Activated T-cell treated with anti-CD3 and anti-CD28 coated beads, Interleukin-2, amount 50 U/mL, for 1 hour (primary cell): Measurements from ENCODE around the gene NIPA2.
"Not testable (repeated sequence)": the region's sequence is repeated elsewhere in the genome, so short reads cannot be mapped to it uniquely, and the experiment has no call there.

Source experiments
- DNase-seq: peaks from one replicate; pipeline ENCODE4 v3.0.0-alpha.2; 2020

The NIPA2 gene

DNA sequence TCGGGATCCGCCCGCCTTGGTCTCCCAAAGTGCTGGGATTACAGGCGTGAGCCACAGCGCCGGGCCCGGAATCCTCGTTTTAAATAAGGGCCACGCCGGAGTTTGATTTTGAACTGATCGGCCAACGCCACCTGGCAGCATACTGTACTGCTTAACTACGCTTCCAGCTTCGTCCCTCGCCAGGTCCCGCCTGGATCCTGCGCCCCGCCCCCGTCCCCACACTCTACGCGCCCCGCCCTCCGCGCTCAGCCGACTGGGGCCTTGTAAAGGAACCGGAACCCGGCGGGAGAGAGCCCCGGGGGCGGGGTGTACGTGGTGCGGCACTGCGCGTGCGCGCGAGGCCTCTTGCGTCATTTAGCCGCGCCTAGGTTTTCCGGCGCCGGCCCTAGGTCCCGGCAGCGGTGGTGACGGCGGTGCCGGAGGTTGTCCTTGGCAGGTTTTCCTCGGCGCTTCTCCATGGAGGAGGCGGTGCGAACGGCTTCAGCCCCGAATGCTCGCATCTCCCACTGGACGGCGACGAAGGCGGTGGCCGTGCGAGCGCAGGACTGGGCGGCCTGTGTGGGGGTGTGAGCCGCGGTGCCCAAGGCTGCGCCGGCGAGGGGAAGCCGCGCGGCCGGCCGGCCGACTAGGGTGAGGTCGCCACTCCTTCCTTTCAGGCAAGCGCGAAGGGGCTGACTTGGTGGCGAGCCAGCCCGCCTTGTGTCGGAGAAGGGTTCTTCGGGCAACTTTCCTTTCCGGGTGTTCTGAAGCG lies at the start of gene NIPA2:
NIPA2 (plus strand) TSS at position 375 of the 751 bp plus-strand sequence. CDS start 13,066 bp downstream, outside the sequence.
- DNase-seq = peak; percentile 100

DNA sequence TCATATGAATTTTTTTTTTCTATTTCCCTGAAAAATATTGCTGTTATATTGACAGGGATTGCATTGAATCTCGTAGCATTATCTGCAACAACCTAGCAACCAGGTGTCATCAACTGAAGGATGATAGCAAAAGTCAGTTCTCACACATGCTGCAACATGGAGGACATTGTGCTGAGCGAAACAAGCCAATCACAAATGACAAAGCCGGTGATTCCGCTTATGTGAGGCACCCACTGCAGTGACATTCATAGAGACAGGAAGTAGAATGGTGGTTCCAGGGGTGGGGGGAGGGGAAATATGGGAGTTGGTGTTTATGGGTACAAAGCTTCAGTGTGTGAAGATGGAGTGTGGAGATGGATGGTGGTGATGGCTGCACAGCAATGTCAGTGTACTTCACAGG lies 44.4 kb upstream of the NIPA2 start:
- no peak for DNase-seq

- DNase-seq = no peak
Measured at GRCh38 chr15:22794621-22795167, 43.8 kb upstream of the NIPA2 start.

- no peak for DNase-seq
Measured at GRCh38 chr15:22795206-22796063, 43.0 kb upstream of the NIPA2 start.

DNA sequence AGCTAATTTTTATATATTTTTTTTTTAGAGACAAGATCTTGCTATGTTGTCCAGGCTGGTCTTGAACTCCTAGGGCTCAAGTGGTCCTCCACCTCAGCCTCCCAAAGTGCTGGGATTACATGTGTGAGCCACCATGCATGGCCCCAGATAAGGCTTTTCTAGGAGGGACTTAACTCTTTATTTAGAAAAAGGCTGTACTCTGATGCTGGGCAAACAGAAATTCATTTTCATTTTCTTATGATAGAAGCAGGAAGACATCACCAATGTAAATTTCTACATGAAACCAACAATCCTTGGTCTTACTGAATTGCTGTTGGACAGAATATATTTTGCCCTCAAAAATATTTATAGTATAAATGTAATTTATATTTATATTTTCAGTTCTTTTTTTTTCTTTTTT lies 42.4 kb upstream of the NIPA2 start:
- no peak for DNase-seq

DNA sequence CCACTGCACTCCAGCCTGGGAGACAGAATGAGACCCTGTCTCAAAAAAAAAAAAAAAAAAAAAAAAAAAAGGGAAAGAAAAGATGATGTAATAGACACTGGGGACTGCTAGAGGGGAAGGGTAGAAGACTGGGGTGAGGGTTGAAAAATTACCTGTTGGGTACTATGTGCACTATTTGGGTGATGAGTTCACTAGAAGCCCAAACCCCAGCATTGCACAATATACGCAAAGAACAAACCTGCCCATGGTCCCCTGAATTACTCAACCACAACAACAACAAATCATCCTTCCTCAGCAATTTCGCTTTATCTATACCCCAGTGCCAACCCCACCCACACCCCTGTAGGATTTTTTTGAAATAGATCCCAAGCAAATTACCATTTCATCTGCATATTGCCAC lies 38.6 kb upstream of the NIPA2 start:
- DNase-seq = no peak

DNA sequence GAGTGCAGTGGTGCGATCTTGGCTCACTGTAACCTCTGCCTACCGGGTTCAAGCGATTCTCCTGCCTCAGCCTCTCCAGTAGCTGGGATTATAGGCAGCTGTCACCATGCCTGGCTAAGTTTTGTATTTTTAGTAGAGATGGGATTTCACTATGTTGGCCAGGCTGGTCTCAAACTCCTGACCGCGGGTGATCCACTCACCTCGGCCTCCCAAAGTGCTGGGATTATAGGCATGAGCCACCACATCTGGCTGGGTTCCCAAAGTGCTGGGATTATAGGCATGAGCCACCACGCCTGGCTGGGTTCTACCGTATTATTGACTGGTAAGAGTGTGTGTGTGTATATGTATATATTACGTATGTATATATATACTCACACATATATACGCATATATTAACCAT lies 35.5 kb upstream of the NIPA2 start:
- not testable (repeated sequence) for DNase-seq

DNA sequence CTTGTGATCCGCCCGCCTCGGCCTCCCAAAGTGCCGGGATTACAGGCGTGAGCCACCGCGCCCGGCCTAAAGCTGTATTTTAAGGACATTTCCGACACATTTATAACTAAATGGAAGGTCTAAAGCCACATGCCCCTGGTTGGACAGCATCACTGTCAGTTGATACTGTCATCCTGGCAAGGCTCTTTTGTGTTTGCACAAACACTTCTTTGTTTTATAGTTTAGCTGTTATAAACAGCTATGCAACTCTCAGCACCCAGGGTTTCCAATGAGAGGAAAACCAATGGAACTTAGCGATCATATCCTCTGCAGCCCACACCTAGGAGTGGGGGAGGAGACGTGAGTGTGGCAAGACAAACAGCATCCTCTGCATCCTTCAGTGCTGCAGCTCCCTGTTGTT lies 32.3 kb upstream of the NIPA2 start:
- DNase-seq = no peak

DNA sequence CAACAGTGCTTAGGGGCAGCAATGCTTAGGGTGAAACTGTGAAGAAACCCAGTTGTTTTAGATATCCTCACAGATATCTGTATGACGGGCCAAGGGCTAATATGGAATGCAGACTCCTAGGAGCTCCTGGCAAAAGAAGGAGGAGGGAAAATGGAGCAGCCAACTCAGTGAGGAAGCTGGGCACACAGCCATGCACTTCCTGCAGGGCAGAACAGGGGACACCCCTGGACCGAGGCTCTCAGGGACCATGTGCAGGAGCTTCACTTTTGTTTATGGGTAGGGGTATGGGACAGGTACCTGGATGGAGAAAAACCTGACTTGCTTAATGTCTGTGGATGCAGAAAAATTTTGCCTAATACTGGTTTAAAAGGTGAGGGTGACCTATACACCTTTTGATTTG lies 31.8 kb upstream of the NIPA2 start:
- no peak for DNase-seq

- not testable (repeated sequence) for DNase-seq
Measured at GRCh38 chr15:22807831-22808230, 30.6 kb upstream of the NIPA2 start.

DNA sequence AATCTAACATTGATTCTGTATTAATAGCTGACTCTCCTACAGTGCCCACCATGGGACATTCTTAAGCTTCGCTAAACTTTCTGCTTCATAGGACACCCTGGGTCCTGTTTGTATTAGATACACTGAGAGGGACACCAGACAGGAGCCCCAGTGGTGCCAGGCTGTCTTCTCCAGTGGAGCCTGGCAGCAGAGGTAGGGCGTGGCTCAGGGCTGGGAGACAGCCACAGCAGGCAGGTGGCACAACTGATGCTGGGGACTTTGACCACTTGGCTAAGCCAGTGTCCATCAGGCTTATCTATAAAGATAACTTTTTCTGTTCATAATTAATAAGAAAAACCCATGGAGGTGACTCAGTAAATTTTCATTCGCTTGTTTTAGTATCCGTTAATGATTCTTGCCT lies 30.2 kb upstream of the NIPA2 start:
- no peak for DNase-seq

DNA sequence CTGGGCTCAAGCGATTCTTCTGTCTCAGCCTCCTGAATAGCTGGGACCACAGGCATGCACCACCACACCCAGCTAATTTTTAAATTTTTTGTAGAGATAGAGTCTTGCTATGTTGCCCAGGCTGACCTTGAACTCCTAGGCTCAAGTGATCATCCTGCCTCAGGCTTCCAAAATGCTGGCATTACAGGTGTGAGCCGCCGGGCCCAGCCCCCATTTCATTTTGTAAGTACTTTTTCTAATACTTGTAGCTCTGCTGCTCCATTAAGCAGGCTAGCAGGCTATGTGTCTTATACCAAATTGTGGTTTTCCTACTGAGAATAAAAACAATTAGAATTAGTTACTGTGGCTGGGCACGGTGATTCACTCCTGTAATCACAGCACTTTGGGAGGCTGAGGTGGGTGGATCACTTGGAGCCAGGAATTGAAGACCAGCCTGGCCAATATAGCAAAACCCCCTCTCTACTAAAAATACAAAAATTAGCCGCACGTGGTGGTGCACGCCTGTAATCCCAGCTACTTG lies 29.6 kb upstream of the NIPA2 start:
- no peak for DNase-seq

- no peak for DNase-seq
Measured at GRCh38 chr15:22810033-22810852, 28.2 kb upstream of the NIPA2 start.

DNA sequence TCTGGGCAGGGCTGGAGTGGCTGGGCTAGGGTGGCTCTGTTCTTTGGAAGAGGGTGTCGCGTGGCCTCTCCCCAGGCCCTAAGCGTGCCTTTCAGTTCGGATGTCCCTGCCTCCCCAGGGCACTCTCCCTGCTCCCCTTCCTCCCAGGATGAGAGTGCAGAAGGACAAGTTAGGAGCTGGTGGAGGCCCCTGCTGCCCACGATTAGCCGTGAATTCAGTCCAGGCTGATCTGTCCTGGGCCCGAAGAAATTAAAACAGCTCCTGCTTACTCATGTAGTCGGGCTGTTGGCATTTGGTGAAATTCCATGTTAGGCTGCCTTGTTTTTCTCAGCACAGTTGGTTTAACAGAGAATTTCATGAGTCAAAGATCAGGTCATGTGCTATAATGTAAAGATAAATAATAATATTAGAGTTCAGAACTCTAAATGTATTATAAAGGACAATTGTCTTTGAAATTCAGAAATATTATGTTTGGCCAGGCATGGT lies 27.6 kb upstream of the NIPA2 start:
- DNase-seq = no peak

GRCh38 chr15:22811640-22812039 lies 26.8 kb upstream of the NIPA2 start:
- DNase-seq = no peak

GRCh38 chr15:22813844-22814243 lies 24.6 kb upstream of the NIPA2 start:
- no peak for DNase-seq

DNA sequence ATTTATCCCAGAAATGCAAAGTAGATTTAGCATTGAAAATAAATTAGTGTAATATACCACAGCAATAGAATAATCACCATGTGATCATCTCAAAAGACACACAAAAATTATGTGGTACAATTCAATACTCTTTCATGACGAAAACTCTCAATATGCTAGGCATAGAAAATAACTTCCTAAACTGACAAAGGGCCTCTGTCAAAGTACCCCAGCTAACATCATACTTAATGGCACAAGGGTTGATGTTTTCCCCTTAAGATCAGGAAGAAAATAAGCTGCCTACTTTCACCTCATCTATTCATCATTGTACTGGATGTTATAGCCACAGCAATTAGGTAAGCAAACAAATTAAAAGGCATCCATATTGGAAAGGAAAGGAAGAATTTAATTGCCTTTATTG lies 22.7 kb upstream of the NIPA2 start:
- DNase-seq = no peak

- DNase-seq = no peak
Measured at GRCh38 chr15:22819651-22820050, 18.8 kb upstream of the NIPA2 start.

- DNase-seq = no peak
Measured at GRCh38 chr15:22823495-22824128, 14.9 kb upstream of the NIPA2 start.

DNA sequence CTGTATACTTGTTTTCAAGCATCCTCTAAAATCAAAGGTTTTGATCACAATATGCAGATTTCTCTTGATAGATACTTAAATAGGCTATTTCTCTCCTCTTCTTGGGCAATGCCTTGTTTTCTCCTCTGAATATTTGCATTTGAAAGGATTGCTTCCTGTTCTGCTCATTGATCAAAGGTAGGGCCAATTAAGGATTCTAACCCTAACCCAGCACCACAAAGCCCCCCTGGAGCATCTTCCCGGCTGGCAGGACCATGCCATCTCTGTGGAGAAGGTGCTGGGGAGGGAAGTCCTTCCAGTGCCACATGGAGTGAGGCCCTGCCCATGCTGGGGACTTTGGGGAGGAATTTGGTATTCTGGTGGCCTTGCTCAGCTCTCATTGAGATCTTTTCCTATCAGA lies 11.3 kb upstream of the NIPA2 start:
- DNase-seq = no peak

GRCh38 chr15:22831473-22831872 lies 7.0 kb upstream of the NIPA2 start:
- no peak for DNase-seq

GRCh38 chr15:22839046-22839695 lies 705 bp downstream of the NIPA2 start:
- no peak for DNase-seq
